Measurements from ENCODE around the gene CEP41. TPM values are rescaled to one million over a fixed set of nuclear protein-coding genes. Genes with fewer than 3 reads are reported as not detected.

The CEP41 gene
- polyA plus RNA-seq, 1 donor (not counting 4 experiments of a cell fraction or from before 2014, with no cell fraction given) = 13.4 TPM

- TF ChIP-seq EZH2 (IDR thresholded peaks at IDR 0.05; ENCODE audit: low read length) (no peak), CTCF (optimal IDR thresholded peaks at IDR 0.05 in 1 of 3, IDR thresholded peaks at IDR 0.05 in 1 of 3, conservative IDR thresholded peaks at IDR 0.05 in 1 of 3; ENCODE audit: extremely low read depth in 1 of 3, insufficient read depth in 2 of 3, low read length in 3 of 3) (no peak)
- FAIRE-seq = no peak
- DNase-seq (ENCODE audit: low read depth, low spot score) = no peak
Observed at GRCh38 chr7:130385600-130386066, 55.2 kb downstream of the CEP41 start.

GRCh38 chr7:130384841-130385599, 55.8 kb downstream of the CEP41 start:
- H3K4me3 ChIP-seq (ENCODE audit: control insufficient read depth in 2 of 3, extremely low read depth in 1 of 3, insufficient read depth in 2 of 3, low read depth in 1 of 3, low read length in 3 of 3) = no peak overlapping the region
- H3K27ac ChIP-seq (ENCODE audit: control insufficient read depth, insufficient read depth, low read length) = no peak overlapping the region
- H3K9me3 ChIP-seq (ENCODE audit: control insufficient read depth, low read depth, low read length) = no peaks in the 10 kb centered on the region
- no peak overlapping the region for H2AFZ ChIP-seq (ENCODE audit: control insufficient read depth, low read length)
- no peaks in the 10 kb centered on the region for H3K36me3 ChIP-seq (ENCODE audit: control insufficient read depth in 2 of 2, extremely low read depth in 1 of 2, insufficient read depth in 2 of 2, low read length in 2 of 2)
- no peaks in the 10 kb centered on the region for H3K9me1 ChIP-seq (ENCODE audit: control insufficient read depth, extremely low read depth, insufficient read depth, low read length)
- H3K27me3 ChIP-seq (ENCODE audit: control insufficient read depth, extremely low read depth, insufficient read depth, low read length) = no peaks in the 10 kb centered on the region
- FAIRE-seq (no peak), DNase-seq (ENCODE audit: low read depth, low spot score) (no peak)
- H3K79me2 ChIP-seq (ENCODE audit: control insufficient read depth, insufficient read depth, low read length) = no peaks in the 10 kb centered on the region
- H3K9ac ChIP-seq (ENCODE audit: control insufficient read depth, extremely low read depth, insufficient read depth, low read length) = no peak overlapping the region
- TF ChIP-seq EZH2 (IDR thresholded peaks at IDR 0.05; ENCODE audit: low read length) (no peak), CTCF (optimal IDR thresholded peaks at IDR 0.05 in 1 of 3, IDR thresholded peaks at IDR 0.05 in 1 of 3, conservative IDR thresholded peaks at IDR 0.05 in 1 of 3; ENCODE audit: extremely low read depth in 1 of 3, insufficient read depth in 2 of 3, low read length in 3 of 3) (no peak)
- H3K4me1 ChIP-seq (ENCODE audit: control insufficient read depth, extremely low read depth, insufficient read depth, low read length) = no peaks in the 10 kb centered on the region
- dilution Hi-C loops (cut with MboI; ENCODE audit: extremely low pct_ligation_motif_present, low sequenced_read_pairs) = no loop called here
- H4K20me1 ChIP-seq (ENCODE audit: control insufficient read depth, extremely low read depth, insufficient read depth, low read length) = no peaks in the 10 kb centered on the region
- H3K4me2 ChIP-seq (ENCODE audit: control insufficient read depth, extremely low read depth, insufficient read depth, low read depth, low read length) = no peak overlapping the region

More at GRCh38 chr7:130385600-130386066, 55.2 kb downstream of the CEP41 start:
- H3K79me2 ChIP-seq (ENCODE audit: control insufficient read depth, insufficient read depth, low read length) = no peaks in the 10 kb centered on the region
- H3K27ac ChIP-seq (ENCODE audit: control insufficient read depth, insufficient read depth, low read length) = no peak overlapping the region
- H2AFZ ChIP-seq (ENCODE audit: control insufficient read depth, low read length) = no peak overlapping the region
- no peaks in the 10 kb centered on the region for H4K20me1 ChIP-seq (ENCODE audit: control insufficient read depth, extremely low read depth, insufficient read depth, low read length)
- H3K9ac ChIP-seq (ENCODE audit: control insufficient read depth, extremely low read depth, insufficient read depth, low read length) = no peak overlapping the region
- no peaks in the 10 kb centered on the region for H3K9me1 ChIP-seq (ENCODE audit: control insufficient read depth, extremely low read depth, insufficient read depth, low read length)
- H3K4me2 ChIP-seq (ENCODE audit: control insufficient read depth, extremely low read depth, insufficient read depth, low read depth, low read length) = no peak overlapping the region
- no peaks in the 10 kb centered on the region for H3K27me3 ChIP-seq (ENCODE audit: control insufficient read depth, extremely low read depth, insufficient read depth, low read length)
- no peaks in the 10 kb centered on the region for H3K4me1 ChIP-seq (ENCODE audit: control insufficient read depth, extremely low read depth, insufficient read depth, low read length)
- dilution Hi-C loops (cut with MboI; ENCODE audit: extremely low pct_ligation_motif_present, low sequenced_read_pairs) = no loop called here
- no peak overlapping the region for H3K4me3 ChIP-seq (ENCODE audit: control insufficient read depth in 2 of 3, extremely low read depth in 1 of 3, insufficient read depth in 2 of 3, low read depth in 1 of 3, low read length in 3 of 3)
- H3K9me3 ChIP-seq (ENCODE audit: control insufficient read depth, low read depth, low read length) = no peaks in the 10 kb centered on the region
- no peaks in the 10 kb centered on the region for H3K36me3 ChIP-seq (ENCODE audit: control insufficient read depth in 2 of 2, extremely low read depth in 1 of 2, insufficient read depth in 2 of 2, low read length in 2 of 2)
